IMR-90 (cell line): ENCODE results near the gene CDS2. TPM values are rescaled to one million over a fixed set of nuclear protein-coding genes. Genes with fewer than 3 reads are reported as not detected.
A peak's percentile ranks its signal among the peaks of the same experiment; 100 is the strongest.

Source experiments
- ATAC-seq: fragments of 200-7000 bp; cut with Tn5 transposase; 2 replicates; pipeline ENCODE4 v1.9.1; 2020; ENCODE audit warnings: low read depth, mild to moderate bottlenecking, moderate library complexity
- BruUV-seq: library from RNA; stranded (reverse); fragments of 400-500 nt; replicated peaks from 2 replicates; lab custom pipeline; 2021; lab: Mats Ljungman, UMichigan
- CTCF ChIA-PET: fragments of 300-600 bp; formaldehyde crosslinking; extraction: SDS; loops from one replicate; lab custom pipeline; 2021; ENCODE audit warnings: antibody characterized with exemption; lab: Yijun Ruan, JAX
- POLR2A ChIA-PET: fragments of 300-600 bp; sonication (Branson Sonifier 250); formaldehyde crosslinking; loops from one replicate; lab custom pipeline; 2022; ENCODE audit warnings: antibody characterized with exemption; ENCODE audit not compliant: unreplicated experiment; lab: Charles Lee
- DNase-seq: peaks from one replicate; pipeline ENCODE4 v3.0.0; 2013
- H2AFZ ChIP-seq: replicated peaks from 2 replicates; pipeline ENCODE3; 2013; ENCODE audit warnings: low read length, mild to moderate bottlenecking; ENCODE audit not compliant: poor library complexity
- H2AK5ac ChIP-seq: 2 replicates; pipeline ENCODE4 v1.6.1; 2013; ENCODE audit warnings: low read depth, low read length, inconsistent platforms
- H2AK9ac ChIP-seq: replicated peaks from 2 replicates; pipeline ENCODE3; 2013; ENCODE audit warnings: mild to moderate bottlenecking, low read depth, low read length, moderate library complexity; ENCODE audit not compliant: poor library complexity
- H2BK120ac ChIP-seq: 2 replicates; pipeline ENCODE4 v1.6.1; 2013; ENCODE audit warnings: low read depth, low read length, inconsistent platforms
- H2BK15ac ChIP-seq: 3 replicates; pipeline ENCODE4 v1.6.1; 2013; ENCODE audit warnings: low read depth, low read length, inconsistent platforms
- H2BK20ac ChIP-seq: 2 replicates; pipeline ENCODE4 v1.6.1; 2013; ENCODE audit warnings: low read depth, mild to moderate bottlenecking, inconsistent platforms, low read length, moderate library complexity
- H2BK5ac ChIP-seq: 2 replicates; pipeline ENCODE4 v1.6.1; 2013; ENCODE audit warnings: mild to moderate bottlenecking, low read depth, low read length, inconsistent platforms; ENCODE audit not compliant: poor library complexity, severe bottlenecking
- H3K14ac ChIP-seq: replicated peaks from 2 replicates; pipeline ENCODE4 v1.6.1; 2013; ENCODE audit warnings: low read depth, low read length, inconsistent platforms
- H3K18ac ChIP-seq: 2 replicates; pipeline ENCODE4 v1.6.1; 2013; ENCODE audit warnings: low read depth, low read length, control low read depth
- H3K23ac ChIP-seq: 2 replicates; pipeline ENCODE4 v1.6.1; 2013; ENCODE audit warnings: low read depth, low read length, inconsistent platforms
- H3K27ac ChIP-seq: 2 replicates; pipeline ENCODE4 v1.5.1; 2013; ENCODE audit warnings: mild to moderate bottlenecking, control low read depth, low read length; ENCODE audit not compliant: insufficient read depth
- H3K27me3 ChIP-seq: 2 replicates; pipeline ENCODE4 v1.6.1; 2013; ENCODE audit warnings: low read length; ENCODE audit not compliant: control insufficient read depth, insufficient read depth
- H3K36me3 ChIP-seq: 2 replicates; pipeline ENCODE4 v1.6.1; 2013; ENCODE audit warnings: low read length, mixed read lengths; ENCODE audit not compliant: control insufficient read depth, insufficient read depth
- H3K4ac ChIP-seq: 2 replicates; pipeline ENCODE4 v1.6.1; 2013; ENCODE audit warnings: low read depth, low read length, inconsistent platforms
- H3K4me1 ChIP-seq: 2 replicates; pipeline ENCODE4 v1.6.1; 2013; ENCODE audit warnings: low read length, mixed read lengths; ENCODE audit not compliant: control insufficient read depth, insufficient read depth
- H3K4me2 ChIP-seq: 2 replicates; pipeline ENCODE4 v1.6.1; 2013; ENCODE audit warnings: low read depth, mild to moderate bottlenecking, control low read depth, low read length, moderate library complexity
- H3K4me3 ChIP-seq: 2 replicates; pipeline ENCODE4 v1.5.1; 2013; ENCODE audit warnings: low read depth, mild to moderate bottlenecking, control low read depth, low read length, moderate library complexity; ENCODE audit not compliant: insufficient read depth
- H3K56ac ChIP-seq: 2 replicates; pipeline ENCODE4 v1.6.1; 2013; ENCODE audit warnings: low read length, inconsistent platforms; ENCODE audit not compliant: insufficient read depth; ENCODE audit errors: extremely low read depth
- H3K79me1 ChIP-seq, 2 experiments: 2 replicates each; pipeline ENCODE4 v1.6.1; 2013; ENCODE audit warnings: low read length in 2 of 2, inconsistent platforms in 1 of 2, low read depth in 1 of 2
- H3K9ac ChIP-seq: 2 replicates; pipeline ENCODE4 v1.6.1; 2013; ENCODE audit warnings: low read depth, low read length, control low read depth
- H3K9me1 ChIP-seq: 2 replicates; pipeline ENCODE4 v1.6.1; 2013; ENCODE audit warnings: low read length, inconsistent platforms; ENCODE audit not compliant: insufficient read depth
- H3K9me3 ChIP-seq: 2 replicates; pipeline ENCODE4 v1.6.1; 2013; ENCODE audit warnings: low read length; ENCODE audit not compliant: control insufficient read depth, insufficient read depth
- H4K20me1 ChIP-seq: 2 replicates; pipeline ENCODE4 v1.6.1; 2013; ENCODE audit warnings: low read length, inconsistent platforms; ENCODE audit not compliant: insufficient read depth
- H4K5ac ChIP-seq: 2 replicates; pipeline ENCODE4 v1.6.1; 2013; ENCODE audit warnings: mild to moderate bottlenecking, low read depth, low read length, control low read depth
- H4K8ac ChIP-seq, 2 experiments: 2 replicates each; pipeline ENCODE4 v1.6.1; 2013; ENCODE audit warnings: low read depth in 2 of 2, low read length in 2 of 2, control low read depth in 1 of 2, inconsistent platforms in 1 of 2
- H4K91ac ChIP-seq: 2 replicates; pipeline ENCODE4 v1.6.1; 2013; ENCODE audit warnings: low read depth, low read length, inconsistent platforms; ENCODE audit not compliant: insufficient read depth
- CHD1 ChIP-seq: IDR thresholded peaks from 2 replicates; pipeline ENCODE4 v1.6.1; 2012; ENCODE audit warnings: low read depth, low read length, improper control_type of control experiment
- CTCF ChIP-seq: conservative IDR thresholded peaks from 2 replicates; pipeline ENCODE4 v1.5.1; 2012; ENCODE audit warnings: mild to moderate bottlenecking, low read depth, low read length, improper control_type of control experiment
- ELK1 ChIP-seq: fragments of 150-350 bp; IDR thresholded peaks from 2 replicates; pipeline ENCODE4 v1.6.1; 2016; ENCODE audit warnings: low read depth, mild to moderate bottlenecking, low read length, moderate library complexity, borderline replicate concordance
- FOS ChIP-seq: fragments of 150-350 bp; IDR thresholded peaks from 2 replicates; pipeline ENCODE4 v1.6.1; 2016; ENCODE audit warnings: low read depth, low read length
- MAFK ChIP-seq: IDR thresholded peaks from 2 replicates; pipeline ENCODE4 v1.6.1; 2012; ENCODE audit warnings: low read depth, low read length, improper control_type of control experiment
- NFE2L2 ChIP-seq: fragments of 150-350 bp; IDR thresholded peaks from 2 replicates; pipeline ENCODE4 v1.6.1; 2016; ENCODE audit warnings: low read depth, mild to moderate bottlenecking, low read length
- POLR2A ChIP-seq: IDR thresholded peaks from 2 replicates; pipeline ENCODE4 v1.6.1; 2012; ENCODE audit warnings: mild to moderate bottlenecking, low read depth, low read length
- RCOR1 ChIP-seq: IDR thresholded peaks from 2 replicates; pipeline ENCODE4 v1.6.1; 2012; ENCODE audit warnings: mild to moderate bottlenecking, low read length, improper control_type of control experiment; ENCODE audit not compliant: insufficient replicate concordance
- RFX5 ChIP-seq: IDR thresholded peaks from 2 replicates; pipeline ENCODE4 v1.8.0; 2012; ENCODE audit warnings: low read depth, mild to moderate bottlenecking, low read length, moderate library complexity
- SMC3 ChIP-seq: fragments of 150-350 bp; IDR thresholded peaks from 2 replicates; pipeline ENCODE4 v1.6.1; 2016; ENCODE audit warnings: low read depth, mild to moderate bottlenecking, antibody characterized with exemption, low read length, moderate library complexity
- USF2 ChIP-seq: fragments of 150-350 bp; IDR thresholded peaks from 2 replicates; pipeline ENCODE4 v1.6.1; 2017; ENCODE audit warnings: mild to moderate bottlenecking, antibody characterized with exemption, low read length, low read depth
- WGBS, 2 experiments: methylation state at CpG; one replicate each; pipeline versions ENCODE4 v1.1.5 to v1.1.7; 2013; ENCODE audit warnings: missing lambda C conversion rate in 2 of 2; ENCODE audit not compliant: insufficient read length in 1 of 2; ENCODE audit errors: extremely low coverage in 2 of 2; 5-methylcytosine and 5-hydroxymethylcytosine counted together
- dilution Hi-C: fragments of 300-500 bp; cut with HindIII; formaldehyde crosslinking; loops from one replicate; pipeline ENCODE4 v1.14.3; 2018; ENCODE audit warnings: low sequenced_read_pairs; ENCODE audit not compliant: unreplicated experiment
- in situ Hi-C: fragments of 300-500 bp; cut with MboI; formaldehyde crosslinking; loops from 3 replicates; pipeline ENCODE4 v1.14.3; 2019; ENCODE audit warnings: low sequenced_read_pairs, inconsistent platforms, mixed read lengths
- intact Hi-C: fragments of 100-400 bp; cut with micrococcal nuclease; formaldehyde crosslinking; loops from 2 replicates; pipeline ENCODE4 v1.10.0; 2022
- polyA plus RNA-seq, 3 experiments: library from polyadenylated mRNA; depleted of rRNA; stranded (reverse); fragments of >200 nt; gene quantifications; 2 replicates each; pipeline ENCODE4 v1.2.3, GENCODE V29; 2012; ENCODE audit warnings: low replicate concordance in 1 of 3
- total RNA-seq: library from RNA; depleted of rRNA; stranded (reverse); fragments of >200 nt; gene quantifications from 2 replicates; pipeline ENCODE4 v1.2.3, GENCODE V29; 2012

The CDS2 gene
- total and polyA plus RNA-seq, 2 of the 4 experiments (the other 2 are of a cell fraction) = 17.0 to 47.1 TPM

- no peak for TF ChIP-seq ELK1
These were observed at the start of gene CDS2 (continued) for GRCh38 chr20:5126512-5127203.

GRCh38 chr20:5077761-5078387 is 48.9 kb upstream of the CDS2 start:
- in situ Hi-C loops (no loop called here), dilution Hi-C loops (no loop called here), intact Hi-C loops (no loop called here)
- Histone ChIP-seq H3K9me3 (no peaks in the 10 kb centered on the region), H2BK5ac (no peak overlapping the region), H2AK9ac (no peak overlapping the region), H3K79me1 (no peaks in the 10 kb centered on the region), H3K27ac (no peak overlapping the region), H3K9me1 (no peaks in the 10 kb centered on the region), H4K8ac (peak overlapping the region; percentile 10 to 74; a peak in 3 of 4 replicates), H4K20me1 (no peaks in the 10 kb centered on the region), H3K36me3 (no peaks in the 10 kb centered on the region), H3K9ac (peak overlapping the region; percentile 63), H3K23ac (0 out of 2 replicates have a peak overlapping the region, but pooled peaks have one; percentile 51), H2BK15ac (0 out of 3 replicates have a peak overlapping the region, but pooled peaks have one; percentile 9), H3K14ac (peak overlapping the region; percentile 39; the same call in 1 of the 2 replicates), H3K4ac (peak overlapping the region; percentile 64; the same call in 1 of the 2 replicates), H4K91ac (peak overlapping the region; percentile 26; the same call in 1 of the 2 replicates), H2AFZ (peak overlapping the region; percentile 71), H4K5ac (peak overlapping the region; percentile 39), H2AK5ac (no peak overlapping the region), H3K27me3 (no peaks in the 10 kb centered on the region), H2BK120ac (peak overlapping the region; percentile 72), H3K4me3 (peak overlapping the region; percentile 38; the same call in 1 of the 2 replicates), H3K18ac (peak overlapping the region; percentile 20), H3K4me1 (peaks cover 10% of the 10 kb centered on the region), H3K4me2 (peak overlapping the region; percentile 75), H2BK20ac (peak overlapping the region; percentile 27; the same call in 1 of the 2 replicates), H3K56ac (no peak overlapping the region)
- POLR2A ChIA-PET = no interaction called here
- DNase-seq (no peak), ATAC-seq (peak; percentile 10)
- 40% methylated on average over 1 of the region's 4 CpGs; no CpG with 5 or more reads in 1 of the 2 experiments for WGBS, 2 experiments
- BruUV-seq = no TSS peak
- CTCF ChIA-PET = no interaction called here
- TF ChIP-seq NFE2L2 (no peak), FOS (no peak), RFX5 (no peak), CHD1 (no peak), MAFK (no peak), USF2 (no peak), POLR2A (no peak), CTCF (no peak), SMC3 (no peak), RCOR1 (no peak)
